Left cardiac atrium (tissue), 4 donors: ENCODE measurements around the gene CENPE. TPM values are rescaled to one million over a fixed set of nuclear protein-coding genes. Genes with fewer than 3 reads are reported as not detected.

Source experiments
- ATAC-seq, 2 donors: fragments of 200-7000 bp; cut with Tn5 transposase; one replicate each; pipeline ENCODE4 v1.9.1; 2020; ENCODE audit warnings: mild to moderate bottlenecking in 2 of 2, moderate library complexity in 2 of 2
- DNase-seq: peaks from one replicate; pipeline ENCODE4 v3.0.0-alpha.2; 2020
- intact Hi-C, 2 donors: fragments of 100-400 bp; cut with DNase I; formaldehyde crosslinking; loops; one replicate each; pipeline versions ENCODE4 v1.14.1 to v1.15.1; 2022 to 2023
- total RNA-seq, 2 donors: library from RNA; stranded (reverse); fragmentation: NEBNext Ultra II Directional; extraction: Animal tissue kit (Norgen Biotek cat#: 25700); gene quantifications; one replicate each; pipeline ENCODE4 v1.2.1, GENCODE V29; 2021
- donor health status: DM: no; HTN: yes; CAD: no.
- donor health status: DM: no; HTN: yes; CAD: no; lungs with severe emphysema.
- donor health status: DM: yes; HTN: yes; CAD: no.
- donor health status: Dilated cardiomyopathy.

The CENPE gene
- total RNA-seq, 2 donors from 2014 or later: 0.31 to 0.71 TPM

DNA sequence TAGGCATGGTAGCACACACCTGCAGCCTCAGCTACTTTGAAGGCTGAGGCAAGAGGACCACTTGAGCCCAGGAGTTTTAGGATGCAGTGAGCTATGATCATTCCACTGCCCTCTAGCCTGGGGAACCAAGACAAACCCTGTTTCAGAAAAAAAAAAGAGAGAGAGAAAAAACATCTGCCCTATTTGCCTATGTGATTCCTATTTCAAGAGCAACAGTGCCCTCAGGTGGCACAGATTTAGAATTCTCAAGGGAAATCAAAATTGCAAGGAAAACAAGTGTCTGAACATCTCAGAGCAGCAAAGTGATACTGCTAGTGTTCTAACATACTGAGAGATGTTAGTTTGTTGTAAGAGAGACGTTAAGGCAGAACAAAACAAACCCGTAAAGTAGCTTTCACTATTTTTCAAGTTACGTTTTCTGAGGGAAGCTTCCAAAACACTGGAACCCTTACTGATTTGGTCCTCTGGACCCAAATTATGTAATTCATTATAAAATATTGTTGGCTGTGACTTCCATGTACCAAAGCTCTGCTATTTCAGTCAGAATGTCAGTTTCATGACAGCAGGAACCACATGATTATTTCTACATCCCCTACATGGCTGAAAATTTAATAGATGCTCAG lies 106.4 kb downstream of the CENPE start:
- peak in 1 of 2 donors; percentile 27 for ATAC-seq

DNA sequence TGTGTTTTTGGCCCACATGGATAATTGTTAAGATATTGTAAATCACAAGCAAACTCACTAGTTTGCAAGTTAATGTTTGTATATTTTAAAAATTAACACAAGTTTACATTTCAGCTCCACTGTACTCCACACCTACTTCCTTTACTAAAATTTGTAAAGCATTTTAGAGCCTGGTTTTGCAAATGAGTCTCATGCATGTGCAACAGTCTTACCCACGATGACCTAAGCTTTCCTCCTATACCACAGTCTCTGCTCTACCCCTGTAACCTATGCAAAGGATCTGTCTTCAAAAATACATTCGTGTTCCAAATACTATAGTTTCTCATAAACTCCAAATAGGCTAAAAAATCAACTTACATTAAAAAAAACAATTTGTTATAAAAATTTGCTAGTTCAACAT lies 108.7 kb downstream of the CENPE start:
- intact Hi-C loops: no loop called here
- ATAC-seq: no peak
- DNase-seq: no peak

More for the DNA sequence above, 106.4 kb downstream of the CENPE start:
- DNase-seq: no peak
- intact Hi-C loops: loop anchor here in 1 of 2 donors (10.0 kb wide), 2 partner anchors 477 to 637 kb away; no protein-coding TSS in a partner anchor

- DNase-seq (no peak), ATAC-seq (no peak)
- intact Hi-C loops: no loop called here
Observed at GRCh38 chr4:103086551-103086950, 111.6 kb downstream of the CENPE start.

GRCh38 chr4:103085555-103086196 lies 112.5 kb downstream of the CENPE start:
- no peak for DNase-seq
- intact Hi-C loops: no loop called here
- no peak for ATAC-seq

GRCh38 chr4:103079621-103080020 lies 118.5 kb downstream of the CENPE start:
- ATAC-seq (no peak), DNase-seq (no peak)
- intact Hi-C loops: no loop called here

DNA sequence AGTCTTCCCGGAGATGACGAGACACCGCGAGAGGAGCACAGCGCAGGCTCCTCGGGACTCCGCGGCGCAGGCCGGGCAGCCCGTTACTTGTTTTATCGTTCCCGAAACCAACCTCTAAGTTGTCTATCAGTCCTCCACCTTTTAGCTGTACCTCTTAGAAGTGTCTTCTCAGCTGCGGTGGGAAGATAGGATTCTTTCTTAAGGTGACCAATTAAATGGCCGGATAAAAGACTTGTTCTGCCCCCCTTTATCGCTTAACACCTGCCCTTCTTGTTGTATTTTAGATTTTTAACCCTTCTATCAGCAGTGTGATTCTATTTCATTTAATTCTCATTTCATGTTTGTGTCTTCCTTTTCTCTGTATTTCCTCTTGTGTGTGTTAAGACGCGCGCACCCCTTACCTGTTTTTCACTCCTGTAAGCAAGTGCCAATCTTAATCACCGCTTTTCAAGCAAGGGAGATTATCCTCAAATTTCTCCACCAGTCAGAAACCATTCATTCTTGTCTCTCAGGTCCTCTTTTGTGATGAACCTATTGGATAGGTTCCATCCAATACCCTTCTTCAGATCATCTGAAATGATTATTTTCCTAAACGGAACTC lies 121.3 kb downstream of the CENPE start, which contains the start of gene SLC9B2:
SLC9B2 (minus strand) TSS at position 15 of the 601 bp plus-strand sequence. CDS start 9,211 bp downstream, outside the sequence.
- ATAC-seq (peak in 1 of 2 donors; percentile 1), DNase-seq (no peak)
- intact Hi-C loops: no loop called here

- ATAC-seq (peak; percentile 88 to 95), DNase-seq (peak; percentile 86)
- intact Hi-C loops: no loop called here
Observed at GRCh38 chr4:103075894-103076746, 122.0 kb downstream of the CENPE start.

GRCh38 chr4:103075435-103075893 lies 122.7 kb downstream of the CENPE start:
- intact Hi-C loops: no loop called here
- ATAC-seq (no peak), DNase-seq (no peak)

DNA sequence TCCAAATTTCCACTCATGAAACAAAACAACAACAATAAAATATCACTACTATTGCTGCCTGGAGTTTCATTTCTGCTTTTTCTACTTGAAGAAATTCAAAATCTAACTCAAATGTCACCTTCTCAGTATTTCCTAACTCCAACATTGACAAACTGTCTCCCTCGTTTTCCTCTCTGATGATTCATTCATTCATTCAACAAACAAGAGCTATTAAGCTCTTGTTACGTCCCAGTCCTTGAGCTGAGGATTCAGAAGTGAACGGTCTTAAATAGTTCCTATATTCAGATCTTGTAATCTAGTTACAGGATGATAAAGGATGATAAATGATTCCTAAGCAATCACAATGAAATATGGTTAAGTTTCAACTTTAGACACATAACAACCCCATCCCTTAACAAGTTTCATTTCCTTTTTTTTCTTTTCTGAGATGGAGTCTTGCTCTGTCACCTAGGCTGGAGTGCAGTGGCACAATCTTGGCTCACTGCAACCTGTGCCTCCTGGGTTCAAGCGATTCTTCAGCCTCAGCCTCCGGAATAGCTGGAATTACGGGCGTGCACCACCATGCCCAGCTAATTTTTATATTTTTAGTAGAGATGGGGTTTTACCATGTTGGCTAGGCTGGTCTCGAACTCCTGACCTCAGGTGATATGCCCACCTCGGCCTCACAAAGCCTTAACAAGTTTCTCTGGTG lies 123.3 kb downstream of the CENPE start:
- intact Hi-C loops: no loop called here
- ATAC-seq: no peak
- no peak for DNase-seq

GRCh38 chr4:103073792-103074438 lies 124.2 kb downstream of the CENPE start:
- no peak for DNase-seq
- intact Hi-C loops: no loop called here
- ATAC-seq: no peak

DNA sequence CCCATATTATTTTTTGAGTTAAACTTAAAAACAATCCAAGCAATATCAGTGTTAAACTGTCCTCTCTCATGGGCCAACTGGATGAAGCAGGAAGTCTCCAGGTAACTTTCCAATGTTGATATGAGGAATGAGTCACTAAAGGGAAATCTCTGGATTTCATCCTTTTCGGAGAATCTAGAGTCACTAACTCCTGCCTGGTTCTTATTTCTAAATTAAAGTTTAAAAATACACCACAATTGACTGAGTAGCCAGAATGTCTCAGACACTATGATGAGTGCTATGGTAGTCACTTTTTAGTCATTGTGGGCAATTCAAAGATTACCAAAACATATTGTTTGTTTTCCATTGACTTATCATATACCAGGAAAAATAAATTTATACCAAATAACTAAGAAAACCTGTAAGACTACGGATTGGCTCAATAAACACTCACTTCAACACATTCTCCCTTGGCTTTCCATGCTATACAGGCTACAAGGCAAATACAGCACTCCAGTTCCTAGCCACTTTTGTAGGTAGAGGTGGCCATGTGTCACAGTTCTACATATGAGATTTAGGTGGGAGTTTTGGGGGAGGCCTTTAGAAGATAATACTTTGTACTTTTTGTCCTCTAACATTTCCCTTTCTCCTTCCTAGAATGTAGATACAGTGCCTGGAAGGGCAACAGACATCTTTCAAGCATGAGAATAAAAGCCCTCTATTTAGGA lies 130.1 kb downstream of the CENPE start:
- DNase-seq (no peak), ATAC-seq (peak in 1 of 2 donors; percentile 49)
- intact Hi-C loops: no loop called here

DNA sequence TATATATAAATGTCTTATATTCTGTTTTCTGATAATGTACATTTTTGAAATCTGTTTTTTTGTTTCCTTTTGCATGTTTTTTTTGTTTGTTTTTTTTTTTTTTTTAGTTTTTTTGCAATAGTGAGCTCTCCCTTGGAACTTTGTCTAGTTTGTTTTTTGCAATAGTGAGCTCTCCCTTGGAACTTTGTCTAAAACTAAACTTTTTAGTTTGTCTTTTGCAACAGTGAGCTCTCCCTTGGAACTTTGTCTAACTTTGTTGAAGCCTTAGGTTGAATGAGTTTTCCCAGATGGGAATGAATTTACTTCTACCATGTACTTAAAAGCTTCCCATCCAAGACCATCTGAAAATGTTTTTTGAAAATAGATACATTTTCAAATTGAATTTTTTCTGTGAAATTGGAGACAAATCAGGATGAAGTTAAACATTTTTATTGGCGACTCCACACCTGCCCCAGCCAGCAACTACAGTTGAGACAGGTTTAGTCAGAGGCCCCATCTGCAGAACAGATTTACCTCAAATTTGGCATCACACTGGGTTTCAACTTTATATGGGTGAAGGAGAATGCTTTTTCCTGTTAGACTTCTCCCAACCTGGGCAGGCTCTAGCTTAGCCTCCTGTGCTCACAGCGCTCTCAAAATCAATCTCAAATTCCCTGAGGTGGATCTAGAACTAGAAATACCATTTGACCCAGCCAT lies 137.5 kb downstream of the CENPE start:
- DNase-seq: no peak
- intact Hi-C loops: no loop called here
- no peak for ATAC-seq

Other genes starting within 250 kb of the CENPE start
- gene SLC9B1, start 178.6 kb downstream of the CENPE start, total RNA-seq: 1 to 10 TPM; 1.0 to 1.1 TPM
- 10 to 100 TPM in 1 of 2 donors, 1 to 10 TPM in 1; 4.9 to 11.5 TPM for gene SLC9B2, start 121.6 kb downstream of the CENPE start, total RNA-seq
- gene BDH2, start 98.5 kb downstream of the CENPE start, total RNA-seq: 10 to 100 TPM; 28.0 to 36.7 TPM